Epithelial cell of proximal tubule (primary cell): ENCODE data around the gene OR4F15. TPM values are rescaled to one million over a fixed set of nuclear protein-coding genes. Genes with fewer than 3 reads are reported as not detected.
"Not testable (repeated sequence)": the region's sequence is repeated elsewhere in the genome, so short reads cannot be mapped to it uniquely, and the experiment has no call there.

Experiments used
- DNase-seq: peaks from one replicate; pipeline ENCODE4 v3.0.0-alpha.2; 2011; ENCODE audit warnings: low read depth
- H3K4me3 ChIP-seq: 2 replicates; pipeline ENCODE4 v1.5.1; 2011; ENCODE audit warnings: low read depth, mild to moderate bottlenecking, low read length
- CTCF ChIP-seq: conservative IDR thresholded peaks from 2 replicates; pipeline ENCODE4 v1.5.1; 2012; ENCODE audit warnings: low read depth, mild to moderate bottlenecking, low read length
- total RNA-seq: library from RNA; depleted of rRNA; stranded (reverse); fragments of >200 nt; gene quantifications from 2 replicates; pipeline ENCODE4 v1.2.3, GENCODE V29; 2015

OR4F15 gene
- not detected in 2 replicates for total RNA-seq

GRCh38 chr15:101811902-101812301, at the start of gene OR4F15:
Gene OR4F15, plus strand, starts transcription at chr15:101812202. Its CDS starts 5,985 bp downstream, at chr15:101818187.
- no peak within 1 kb of the TSS for H3K4me3 ChIP-seq
- no peak for DNase-seq
- TF ChIP-seq CTCF = no peak

DNA sequence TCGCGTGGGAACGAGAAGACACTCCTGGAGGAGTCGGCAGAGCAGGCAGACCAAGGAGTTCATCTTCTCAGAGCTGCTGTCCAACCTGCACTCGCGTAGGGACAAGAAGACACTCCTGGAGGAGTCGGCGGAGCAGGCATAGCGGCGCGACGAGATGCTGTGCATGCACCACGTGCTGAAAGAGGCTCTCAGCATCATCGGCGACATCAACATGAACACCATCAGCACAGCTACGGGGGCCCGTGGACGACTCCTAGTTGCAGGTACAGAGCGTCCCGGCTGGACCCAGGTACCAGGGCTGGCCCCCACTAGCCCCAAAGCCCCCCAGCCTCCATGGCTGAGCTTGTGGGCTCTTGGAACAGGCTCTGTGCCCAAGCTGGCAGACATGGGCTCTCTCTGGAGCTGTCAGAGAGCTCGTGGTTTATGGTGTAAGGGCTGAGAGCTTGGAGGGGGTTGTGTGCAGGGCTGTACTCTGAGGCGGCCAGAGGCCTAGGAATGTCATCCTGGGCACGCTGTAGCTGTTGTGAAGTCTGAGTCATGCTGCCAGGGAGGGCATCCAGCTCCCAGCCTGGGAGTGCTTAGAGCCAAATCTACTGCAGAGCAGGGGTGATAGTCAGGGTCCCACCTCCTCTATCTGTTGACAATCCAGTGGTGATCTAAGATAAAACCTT, 47.2 kb upstream of the OR4F15 start:
- not testable (repeated sequence) for DNase-seq, H3K4me3 ChIP-seq

DNA sequence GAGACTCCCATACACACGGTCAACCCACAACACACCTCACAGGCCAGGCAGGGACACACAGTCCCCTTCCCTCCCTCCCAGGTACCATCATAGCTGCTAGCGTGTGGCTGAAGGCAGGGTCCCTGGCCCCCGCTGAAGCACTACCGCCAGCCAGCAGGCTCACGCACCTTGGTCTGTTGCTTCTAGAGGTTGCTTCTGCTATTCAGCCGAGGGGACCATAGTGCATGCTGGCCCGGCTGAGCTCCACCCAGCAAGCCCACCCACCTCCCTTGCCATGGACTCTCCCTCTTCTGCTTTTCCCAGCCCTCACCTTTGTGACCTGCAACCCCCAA, 46.7 kb upstream of the OR4F15 start:
- DNase-seq, H3K4me3 ChIP-seq: not testable (repeated sequence)

DNA sequence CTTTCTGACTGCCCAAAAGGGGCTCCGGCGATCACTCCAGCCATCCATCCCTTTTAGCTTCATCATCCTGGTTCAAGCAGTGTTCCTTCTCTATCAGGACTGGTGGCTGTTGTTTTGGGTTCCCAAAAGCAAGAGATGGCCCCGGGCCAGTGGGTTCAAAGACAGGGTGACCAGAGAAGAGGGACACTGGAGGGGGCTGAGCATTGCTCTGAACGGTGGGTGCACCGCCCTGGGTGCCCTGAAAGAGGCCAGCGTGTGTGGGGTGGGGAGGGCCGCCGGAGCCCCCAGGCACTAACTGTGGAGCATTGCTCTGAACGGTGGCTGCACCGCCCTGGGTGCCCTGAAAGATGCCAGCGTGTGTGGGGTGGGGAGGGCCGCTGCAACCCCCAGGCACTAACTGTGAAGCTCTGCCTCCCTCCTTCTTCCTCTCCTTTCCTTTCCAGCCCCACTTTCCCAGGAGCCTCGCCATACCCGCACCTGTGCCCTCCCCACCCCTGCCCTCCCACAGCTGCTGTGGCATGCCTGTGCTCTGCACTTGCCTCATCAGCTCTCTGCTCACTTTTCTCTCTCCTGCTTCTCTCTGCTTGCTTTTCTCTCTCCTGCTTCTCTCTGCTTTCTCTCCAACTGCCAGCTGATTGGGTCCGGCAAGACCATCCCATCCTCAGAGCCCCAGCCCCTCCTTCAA, 46.1 kb upstream of the OR4F15 start:
- no peak for DNase-seq
- H3K4me3 ChIP-seq = no peak overlapping the region
- TF ChIP-seq CTCF = no peak

DNA sequence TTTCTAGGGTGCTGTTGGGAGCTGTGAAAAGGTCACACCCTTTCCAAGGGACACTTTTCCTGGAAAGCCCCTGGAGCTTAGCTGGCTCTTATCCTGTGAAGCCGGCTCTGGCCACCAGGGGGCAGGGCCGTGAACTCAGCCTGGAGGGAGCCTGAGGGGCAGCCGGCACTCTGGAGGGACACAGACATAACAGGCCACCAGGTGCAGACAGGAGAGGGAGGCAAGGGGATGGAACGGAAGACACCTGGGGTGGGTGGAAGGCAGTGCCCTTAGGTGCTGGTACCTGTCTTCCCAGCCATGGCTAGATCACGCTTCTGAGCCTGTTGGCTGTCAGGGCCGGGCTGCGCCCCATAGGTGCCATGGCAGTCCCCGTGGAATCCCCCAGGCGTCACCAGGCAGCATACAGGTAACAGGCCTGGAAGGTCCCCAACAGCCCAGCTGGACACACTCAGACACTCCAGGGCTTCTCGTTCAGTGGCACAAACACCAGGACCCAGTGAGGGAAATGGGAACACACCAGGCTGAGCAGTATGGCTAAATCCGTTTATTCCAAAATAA, 44.8 kb upstream of the OR4F15 start:
- not testable (repeated sequence) for H3K4me3 ChIP-seq, DNase-seq
- peak; percentile 13 for TF ChIP-seq CTCF

DNA sequence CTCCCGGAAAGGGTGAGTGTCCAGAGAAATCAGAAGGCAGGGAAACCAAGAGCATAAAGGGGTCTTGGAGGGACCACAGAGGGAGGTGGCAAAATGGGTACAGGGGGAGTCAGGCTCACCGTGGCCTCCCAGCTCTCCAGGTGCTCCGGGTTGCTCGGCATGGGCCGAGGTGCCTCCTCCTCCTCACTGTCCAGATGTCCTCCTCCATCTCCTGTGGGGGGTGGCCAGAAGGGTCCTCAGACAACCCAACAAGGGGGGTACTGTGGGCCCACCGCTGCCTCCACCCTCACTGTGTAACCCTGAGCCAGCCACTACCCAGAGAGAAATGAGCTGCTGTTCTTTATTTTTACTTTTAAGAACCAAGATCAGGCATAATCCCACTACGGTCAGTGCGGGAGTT, 39.1 kb upstream of the OR4F15 start:
- no peak for DNase-seq
- H3K4me3 ChIP-seq = no peak overlapping the region
- TF ChIP-seq CTCF = no peak

- peak; percentile 47 for TF ChIP-seq CTCF
- no peak overlapping the region for H3K4me3 ChIP-seq
- no peak for DNase-seq
Observed at GRCh38 chr15:101773496-101774100, 38.4 kb upstream of the OR4F15 start.
